Hepatocyte (in vitro differentiated cells): Measurements from ENCODE around the gene WDR18. TPM values are rescaled to one million over a fixed set of nuclear protein-coding genes. Genes with fewer than 3 reads are reported as not detected.

Experiments used
- DNase-seq: peaks from one replicate; pipeline ENCODE4 v3.0.0-alpha.2; 2016; ENCODE audit warnings: low spot score
- H2AFZ ChIP-seq: fragments of 200-600 bp; sonication (generic); 2 replicates; pipeline ENCODE4 v1.6.0; 2016; ENCODE audit warnings: antibody characterized with exemption, mild to moderate bottlenecking
- H3K27ac ChIP-seq: fragments of 200-600 bp; sonication (generic); 2 replicates; pipeline ENCODE4 v1.5.1; 2016; ENCODE audit warnings: mild to moderate bottlenecking
- H3K27me3 ChIP-seq: fragments of 200-600 bp; sonication (generic); 2 replicates; pipeline ENCODE4 v1.6.1; 2016
- H3K36me3 ChIP-seq: fragments of 200-600 bp; sonication (generic); replicated peaks from 2 replicates; pipeline ENCODE4 v1.5.1; 2016; ENCODE audit warnings: low read depth; ENCODE audit not compliant: insufficient read depth
- H3K4me1 ChIP-seq: fragments of 200-600 bp; sonication (generic); 2 replicates; pipeline ENCODE4 v1.5.1; 2016; ENCODE audit warnings: mild to moderate bottlenecking, moderate library complexity; ENCODE audit not compliant: insufficient read depth
- H3K4me2 ChIP-seq: fragments of 200-600 bp; sonication (generic); 2 replicates; pipeline ENCODE4 v1.6.0; 2016
- H3K4me3 ChIP-seq: fragments of 200-600 bp; sonication (generic); 2 replicates; pipeline ENCODE4 v1.5.1; 2016; ENCODE audit warnings: mild to moderate bottlenecking
- H3K79me2 ChIP-seq: fragments of 200-600 bp; sonication (generic); 2 replicates; pipeline ENCODE4 v1.6.0; 2017; ENCODE audit warnings: mild to moderate bottlenecking
- H3K9me2 ChIP-seq: fragments of 200-600 bp; sonication (generic); replicated peaks from 2 replicates; pipeline ENCODE4 v1.6.0; 2017; ENCODE audit warnings: mild to moderate bottlenecking; ENCODE audit not compliant: insufficient read depth
- H3K9me3 ChIP-seq: fragments of 200-600 bp; sonication (generic); 2 replicates; pipeline ENCODE4 v1.5.1; 2016; ENCODE audit warnings: low read depth, mild to moderate bottlenecking
- H4K20me1 ChIP-seq: fragments of 200-600 bp; sonication (generic); 2 replicates; pipeline ENCODE4 v1.6.0; 2016; ENCODE audit warnings: mild to moderate bottlenecking; ENCODE audit not compliant: insufficient read depth, poor library complexity, severe bottlenecking
- CTCF ChIP-seq: fragments of 200-600 bp; sonication (generic); IDR thresholded peaks from 2 replicates; pipeline ENCODE4 v1.5.1; 2016; ENCODE audit warnings: antibody characterized with exemption, mild to moderate bottlenecking; ENCODE audit not compliant: poor library complexity
- EZH2 ChIP-seq: fragments of 200-600 bp; sonication (generic); IDR thresholded peaks from 2 replicates; pipeline ENCODE4 v1.6.1; 2016; ENCODE audit warnings: antibody characterized with exemption, mild to moderate bottlenecking, borderline replicate concordance
- EZH2phosphoT487 ChIP-seq: fragments of 200-600 bp; sonication (generic); IDR thresholded peaks from one replicate; pipeline ENCODE4 v1.6.1; 2018; ENCODE audit warnings: antibody characterized with exemption, mild to moderate bottlenecking, low read depth, moderate library complexity; ENCODE audit not compliant: unreplicated experiment, severe bottlenecking
- WGBS: methylation state at CpG from one replicate; pipeline ENCODE4 v1.1.6; 2016; ENCODE audit warnings: low lambda C conversion rate; ENCODE audit errors: missing lambda C conversion rate; 5-methylcytosine and 5-hydroxymethylcytosine counted together
- polyA plus RNA-seq: library from polyadenylated mRNA; unstranded; fragments of >200 nt; fragmentation: Nextera tagmentation; extraction: Ambion mirVana; gene quantifications from 2 replicates; pipeline ENCODE4 v1.2.1, GENCODE V29; 2016
- total RNA-seq: library from RNA; depleted of rRNA; stranded (reverse); fragments of >200 nt; gene quantifications from 2 replicates; pipeline ENCODE4 v1.2.3, GENCODE V29; 2014

WDR18 gene
- total and polyA plus RNA-seq, 2 experiments from 2014 or later = 60.0 to 169 TPM

DNA sequence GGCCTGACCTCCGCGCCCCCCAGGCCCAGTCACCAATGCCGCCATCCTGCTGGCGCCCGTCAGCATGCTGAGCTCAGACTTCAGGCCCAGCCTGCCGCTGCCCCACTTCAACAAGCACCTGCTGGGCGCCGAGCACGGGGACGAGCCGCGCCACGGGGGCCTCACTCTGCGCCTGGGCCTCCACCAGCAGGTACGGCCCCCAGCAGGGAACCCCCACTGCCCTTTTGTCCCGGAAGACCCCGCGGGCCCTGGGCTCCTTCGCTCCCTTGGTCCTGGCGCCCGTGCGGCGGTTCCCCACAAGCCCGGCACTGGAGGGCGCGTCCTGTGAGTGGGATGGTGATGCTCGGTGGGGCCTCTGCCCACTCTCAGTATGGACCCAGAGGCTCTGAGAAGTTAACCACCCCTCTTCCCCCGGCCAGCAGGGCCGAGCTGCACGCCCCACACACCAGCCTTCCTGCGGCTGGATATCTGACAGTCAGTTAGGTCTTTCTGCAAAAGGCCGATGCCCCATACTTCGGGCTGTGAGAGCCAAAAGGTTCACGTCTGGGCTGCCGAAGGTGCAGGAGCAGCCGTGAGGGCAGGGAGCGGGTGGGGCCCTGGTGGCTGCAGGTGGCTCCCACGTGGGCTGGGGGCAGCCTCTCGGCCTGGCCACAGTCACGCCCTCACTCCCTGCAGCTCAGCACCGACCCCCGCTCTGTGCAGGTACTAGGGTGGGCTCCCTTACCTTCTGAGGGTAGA, 8.0 kb downstream of the WDR18 start:
- H3K4me2 ChIP-seq = no peak overlapping the region
- no peaks in the 10 kb centered on the region for H3K9me2 ChIP-seq
- H3K4me1 ChIP-seq = peaks cover 11% of the 10 kb centered on the region
- H3K36me3 ChIP-seq = no peaks in the 10 kb centered on the region
- no peaks in the 10 kb centered on the region for H3K79me2 ChIP-seq
- DNase-seq = no peak
- H4K20me1 ChIP-seq = no peaks in the 10 kb centered on the region
- no peaks in the 10 kb centered on the region for H3K9me3 ChIP-seq
- H3K4me3 ChIP-seq = no peak overlapping the region
- H2AFZ ChIP-seq = no peak overlapping the region
- H3K27ac ChIP-seq = no peak overlapping the region
- TF ChIP-seq EZH2 (no peak), CTCF (no peak)
- H3K27me3 ChIP-seq = peaks cover 15% of the 10 kb centered on the region
- 94% methylated on average over 34 of the region's 42 CpGs for WGBS

GRCh38 chr19:992670-993055, 8.5 kb downstream of the WDR18 start:
- DNase-seq = no peak
- Histone ChIP-seq H2AFZ (no peak overlapping the region), H3K4me2 (no peak overlapping the region), H3K27me3 (peaks cover 21% of the 10 kb centered on the region), H3K4me3 (no peak overlapping the region), H4K20me1 (no peaks in the 10 kb centered on the region), H3K9me2 (no peaks in the 10 kb centered on the region), H3K27ac (no peak overlapping the region), H3K9me3 (no peaks in the 10 kb centered on the region), H3K4me1 (peaks cover 11% of the 10 kb centered on the region), H3K79me2 (no peaks in the 10 kb centered on the region), H3K36me3 (no peaks in the 10 kb centered on the region)
- WGBS = 95% methylated on average over 10 of the region's 13 CpGs
- TF ChIP-seq EZH2 = no peak
- TF ChIP-seq EZH2phosphoT487 = no peak
- TF ChIP-seq CTCF = no peak

GRCh38 chr19:993361-993830, 9.3 kb downstream of the WDR18 start:
- Histone ChIP-seq H3K9me2 (no peaks in the 10 kb centered on the region), H3K4me3 (no peak overlapping the region), H3K27ac (no peak overlapping the region), H3K27me3 (peaks cover 28% of the 10 kb centered on the region), H3K4me1 (peaks cover 11% of the 10 kb centered on the region), H3K36me3 (no peaks in the 10 kb centered on the region), H4K20me1 (no peaks in the 10 kb centered on the region), H2AFZ (no peak overlapping the region), H3K4me2 (no peak overlapping the region), H3K79me2 (no peaks in the 10 kb centered on the region), H3K9me3 (no peaks in the 10 kb centered on the region)
- TF ChIP-seq EZH2phosphoT487 = no peak
- no peak for TF ChIP-seq CTCF
- no peak for TF ChIP-seq EZH2
- WGBS = 89% methylated on average over 17 of the region's 17 CpGs
- no peak for DNase-seq
